ENCODE results near the gene PICALM. TPM values are rescaled to one million over a fixed set of nuclear protein-coding genes. Genes with fewer than 3 reads are reported as not detected.
A peak's percentile ranks its signal among the peaks of the same experiment; 100 is the strongest.

PICALM gene
- total and polyA plus RNA-seq, 9 of the 15 experiments (the other 6 are each of a cell fraction or from before 2014, with no cell fraction given), result 41.3 to 990 (median 309) TPM

- TF ChIP-seq ZNF398 (CRISPR knock-in tag; IDR thresholded peaks at IDR 0.05), result no peak
Observed at GRCh38 chr11:86062719-86063118, 6.2 kb downstream of the PICALM start (continued).

GRCh38 chr11:86061483-86062205 is 7.2 kb downstream of the PICALM start:
- BruUV-seq (replicated peaks), result no TSS peak
- peaks cover 23% of the 10 kb centered on the region for H4K20me1 ChIP-seq (replicated peaks; ENCODE audit: control insufficient read depth, insufficient read depth, low read length)
- DNase-seq (ENCODE audit: extremely low read depth in 1 of 4, low spot score in 3 of 4) (no peak), FAIRE-seq (no peak), ATAC-seq (no peak)
- peak overlapping the region; percentile 76 for H3K4me2 ChIP-seq (ENCODE audit: insufficient read depth, low read length)
- ChIA-PET POLR2A (interaction anchor here (0.6 to 1.7 kb wide), 6 partner anchors 8 to 336 kb away, joined by 3 to 6 read pairs (median 4); no protein-coding TSS in a partner anchor), CTCF (ENCODE audit: low intra/inter-chr PET ratio) (no interaction called here)
- H3K4me1 ChIP-seq (replicated peaks in 1 of 2; ENCODE audit: control insufficient read depth in 2 of 2, insufficient read depth in 2 of 2, low read length in 2 of 2), result peaks cover 21 to 39% of the 10 kb centered on the region in 2 experiments
- H3K9me1 ChIP-seq (ENCODE audit: control insufficient read depth, insufficient read depth, low read length), result no peaks in the 10 kb centered on the region
- peaks cover 100% of the 10 kb centered on the region for H3K79me2 ChIP-seq (ENCODE audit: control insufficient read depth, insufficient read depth, low read length)
- no peak overlapping the region for H2AFZ ChIP-seq (ENCODE audit: low read depth, low read length)
- peaks cover 36% of the 10 kb centered on the region for H3K36me3 ChIP-seq (ENCODE audit: control insufficient read depth, insufficient read depth, low read length)
- peak overlapping the region; percentile 90 for H3K27ac ChIP-seq (ENCODE audit: extremely low read depth, low read depth, low read length)
- in situ Hi-C loops (cut with MboI) (no loop called here), intact Hi-C loops (cut with micrococcal nuclease) (loop anchor here (2.0 kb wide), 1 partner anchor 19 kb away; no protein-coding TSS in a partner anchor)
- 4% methylated on average over 11 of the region's 11 CpGs for WGBS (ENCODE audit: insufficient coverage, low coverage, missing lambda C conversion rate)
- H3K9me3 ChIP-seq (replicated peaks; ENCODE audit: control insufficient read depth, insufficient read depth, low read depth, low read length), result no peaks in the 10 kb centered on the region
- H3K27me3 ChIP-seq (ENCODE audit: control insufficient read depth in 2 of 2, insufficient read depth in 2 of 2, low read length in 2 of 2), result no peaks in the 10 kb centered on the region
- 0 out of 2 replicates have a peak, but pooled peaks have one; percentile 7 for TF ChIP-seq ARID2 (IDR thresholded peaks at IDR 0.05)
- no peak for TF ChIP-seq BDP1 (IDR thresholded peaks at IDR 0.05; ENCODE audit: insufficient read depth, insufficient read length)
- TF ChIP-seq ARID1B (IDR thresholded peaks at IDR 0.05), result 0 out of 2 replicates have a peak, but pooled peaks have one; percentile 9
- TF ChIP-seq ATF7 (IDR thresholded peaks at IDR 0.05), result no peak
- peak; percentile 93 for TF ChIP-seq ZNF766 (CRISPR knock-in tag; conservative IDR thresholded peaks at IDR 0.05)
- TF ChIP-seq HLTF (IDR thresholded peaks at IDR 0.05), result no peak
- 0 out of 4 replicates have a peak, but pooled peaks of 1 of the 2 experiments have one; percentile 49 for TF ChIP-seq HDAC1 (IDR thresholded peaks at IDR 0.05)
- TF ChIP-seq BHLHE40 (IDR thresholded peaks at IDR 0.05; ENCODE audit: low read length), result no peak
- no peak for TF ChIP-seq ZNF354B (CRISPR knock-in tag; IDR thresholded peaks at IDR 0.05)
- TF ChIP-seq ZNF395 (CRISPR knock-in tag; IDR thresholded peaks at IDR 0.05), result no peak
- peak overlapping the region; percentile 73 to 91; a peak in 3 of 4 replicates for H3K9ac ChIP-seq (ENCODE audit: insufficient read depth in 1 of 2, low read depth in 2 of 2, low read length in 2 of 2)
- H3K4me3 ChIP-seq, result peak overlapping the region; percentile 64

Measured in K562 (cell line).